ENCODE measurements around the gene GRM4. TPM values are rescaled to one million over a fixed set of nuclear protein-coding genes. Genes with fewer than 3 reads are reported as not detected.

Gene GRM4
- total and polyA plus RNA-seq, 9 of the 15 experiments (the other 6 are each of a cell fraction or from before 2014, with no cell fraction given) = 0.18 TPM; not detected in 8

GRCh38 chr6:33993091-33993490 is 152.8 kb downstream of the GRM4 start:
- Histone ChIP-seq H3K4me2 (ENCODE audit: insufficient read depth, low read length) (no peak overlapping the region), H3K27me3 (ENCODE audit: control insufficient read depth in 2 of 2, insufficient read depth in 2 of 2, low read length in 2 of 2) (peaks cover 22 to 65% of the 10 kb centered on the region in 2 experiments), H3K4me3 (no peak overlapping the region), H3K36me3 (ENCODE audit: control insufficient read depth, insufficient read depth, low read length) (no peaks in the 10 kb centered on the region), H3K4me1 (replicated peaks in 1 of 2; ENCODE audit: control insufficient read depth in 2 of 2, insufficient read depth in 2 of 2, low read length in 2 of 2) (peaks cover 0 to 6% of the 10 kb centered on the region in 2 experiments; a peak in 1 of 5 replicates), H3K9me1 (ENCODE audit: control insufficient read depth, insufficient read depth, low read length) (no peaks in the 10 kb centered on the region), H3K79me2 (ENCODE audit: control insufficient read depth, insufficient read depth, low read length) (no peaks in the 10 kb centered on the region), H4K20me1 (replicated peaks; ENCODE audit: control insufficient read depth, insufficient read depth, low read length) (no peaks in the 10 kb centered on the region), H3K9ac (ENCODE audit: insufficient read depth in 1 of 2, low read depth in 2 of 2, low read length in 2 of 2) (no peak overlapping the region), H3K27ac (ENCODE audit: extremely low read depth, low read depth, low read length) (no peak overlapping the region), H3K9me3 (replicated peaks; ENCODE audit: control insufficient read depth, insufficient read depth, low read depth, low read length) (no peaks in the 10 kb centered on the region), H2AFZ (ENCODE audit: low read depth, low read length) (no peak overlapping the region)
- 1% methylated on average over 11 of the region's 11 CpGs for WGBS (ENCODE audit: insufficient coverage, low coverage, missing lambda C conversion rate)
- BruUV-seq (replicated peaks) = no TSS peak
- TF ChIP-seq NCOA6 (IDR thresholded peaks at IDR 0.05) = no peak
- TF ChIP-seq NFE2L1 (tag; IDR thresholded peaks at IDR 0.05; ENCODE audit: borderline replicate concordance, low read depth) = no peak
- no peak for TF ChIP-seq KLF13 (tag; IDR thresholded peaks at IDR 0.05; ENCODE audit: borderline replicate concordance, low read depth)
- TF ChIP-seq FUS (optimal IDR thresholded peaks at IDR 0.05; ENCODE audit: low read depth, low read length) = no peak
- in situ Hi-C loops (cut with MboI) = no loop called here
- no peak for ATAC-seq
- no peak for DNase-seq (ENCODE audit: extremely low read depth in 1 of 4, low spot score in 3 of 4)
- FAIRE-seq = no peak
- intact Hi-C loops (cut with micrococcal nuclease) = no loop called here
- ChIA-PET POLR2A (interaction anchor here (0.7 to 1.6 kb wide), 2 partner anchors 14 to 15 kb away, joined by 3 to 4 read pairs; no protein-coding TSS in a partner anchor), CTCF (ENCODE audit: low intra/inter-chr PET ratio) (no interaction called here)

GRCh38 chr6:33992191-33992590 is 153.7 kb downstream of the GRM4 start:
- Histone ChIP-seq H3K27ac (ENCODE audit: extremely low read depth, low read depth, low read length) (no peak overlapping the region), H3K27me3 (ENCODE audit: control insufficient read depth in 2 of 2, insufficient read depth in 2 of 2, low read length in 2 of 2) (peaks cover 17 to 72% of the 10 kb centered on the region in 2 experiments), H3K36me3 (ENCODE audit: control insufficient read depth, insufficient read depth, low read length) (no peaks in the 10 kb centered on the region), H3K4me2 (ENCODE audit: insufficient read depth, low read length) (no peak overlapping the region), H3K9ac (ENCODE audit: insufficient read depth in 1 of 2, low read depth in 2 of 2, low read length in 2 of 2) (no peak overlapping the region), H2AFZ (ENCODE audit: low read depth, low read length) (no peak overlapping the region), H3K9me3 (replicated peaks; ENCODE audit: control insufficient read depth, insufficient read depth, low read depth, low read length) (no peaks in the 10 kb centered on the region), H4K20me1 (replicated peaks; ENCODE audit: control insufficient read depth, insufficient read depth, low read length) (no peaks in the 10 kb centered on the region), H3K79me2 (ENCODE audit: control insufficient read depth, insufficient read depth, low read length) (no peaks in the 10 kb centered on the region), H3K4me3 (no peak overlapping the region), H3K4me1 (replicated peaks in 1 of 2; ENCODE audit: control insufficient read depth in 2 of 2, insufficient read depth in 2 of 2, low read length in 2 of 2) (peaks cover 0 to 11% of the 10 kb centered on the region in 2 experiments; a peak in 1 of 5 replicates), H3K9me1 (ENCODE audit: control insufficient read depth, insufficient read depth, low read length) (no peaks in the 10 kb centered on the region)
- intact Hi-C loops (cut with micrococcal nuclease) = no loop called here
- FAIRE-seq = no peak
- ChIA-PET POLR2A (interaction anchor here (1.1 kb wide), 1 partner anchor 9 kb away, joined by 3 read pairs; no protein-coding TSS in a partner anchor), CTCF (ENCODE audit: low intra/inter-chr PET ratio) (no interaction called here)
- in situ Hi-C loops (cut with MboI) = no loop called here
- ATAC-seq = no peak
- no TSS peak for BruUV-seq (replicated peaks)
- DNase-seq (ENCODE audit: extremely low read depth in 1 of 4, low spot score in 3 of 4) = no peak
- WGBS (ENCODE audit: insufficient coverage, low coverage, missing lambda C conversion rate) = 0% methylated on average over 13 of the region's 13 CpGs
- no peak for TF ChIP-seq ESRRB (CRISPR knock-in tag; IDR thresholded peaks at IDR 0.05; ENCODE audit: borderline replicate concordance)
- no peak for TF ChIP-seq NFYB (IDR thresholded peaks at IDR 0.05; ENCODE audit: extremely low read depth, insufficient read length)
- TF ChIP-seq XRCC5 (IDR thresholded peaks at IDR 0.05; ENCODE audit: low read depth, low read length) = no peak
- TF ChIP-seq MLX (CRISPR knock-in tag; conservative IDR thresholded peaks at IDR 0.05) = no peak
- no peak for TF ChIP-seq MAFG (tag; conservative IDR thresholded peaks at IDR 0.05)
- no peak for TF ChIP-seq ZNF518B (CRISPR knock-in tag; IDR thresholded peaks at IDR 0.05)
- TF ChIP-seq FOXK2 (conservative IDR thresholded peaks at IDR 0.05 in 1 of 2, IDR thresholded peaks at IDR 0.05 in 1 of 2; ENCODE audit: low read depth in 2 of 2) = no peak
- no peak for TF ChIP-seq EHMT2 (IDR thresholded peaks at IDR 0.05)
